Endodermal cell (in vitro differentiated cells): Measurements from ENCODE around the gene GBF1. TPM values are rescaled to one million over a fixed set of nuclear protein-coding genes. Genes with fewer than 3 reads are reported as not detected.

Experiments
- DNase-seq: peaks from one replicate; pipeline ENCODE4 v3.0.0-alpha.2; 2017
- H3K27ac ChIP-seq: 2 replicates; pipeline ENCODE4 v1.5.1; 2013; ENCODE audit warnings: mild to moderate bottlenecking, low read depth, low read length, moderate library complexity
- H3K27me3 ChIP-seq: 2 replicates; pipeline ENCODE4 v1.6.1; 2013; ENCODE audit warnings: mild to moderate bottlenecking, low read length, moderate library complexity; ENCODE audit not compliant: insufficient read depth, control insufficient read depth, poor library complexity, severe bottlenecking
- H3K36me3 ChIP-seq: 2 replicates; pipeline ENCODE4 v1.7.0; 2013; ENCODE audit warnings: mild to moderate bottlenecking, low read length, moderate library complexity; ENCODE audit not compliant: control insufficient read depth, insufficient read depth
- H3K4me1 ChIP-seq: one replicate; pipeline ENCODE4 v1.7.0; 2013; ENCODE audit warnings: low read length; ENCODE audit not compliant: control insufficient read depth, insufficient read depth
- H3K4me3 ChIP-seq: 2 replicates; pipeline ENCODE4 v1.5.1; 2013; ENCODE audit warnings: mild to moderate bottlenecking, low read length, moderate library complexity
- H3K9ac ChIP-seq: 2 replicates; pipeline ENCODE4 v1.6.1; 2013; ENCODE audit warnings: mild to moderate bottlenecking, low read length, moderate library complexity; ENCODE audit not compliant: poor library complexity, severe bottlenecking; ENCODE audit errors: extremely low read depth
- H3K9me3 ChIP-seq: 2 replicates; pipeline ENCODE4 v1.6.1; 2013; ENCODE audit warnings: mild to moderate bottlenecking, low read length, moderate library complexity; ENCODE audit not compliant: control insufficient read depth
- H3K27ac Mint-ChIP-seq: 2 replicates; pipeline ENCODE4 v1.8.0; 2020; ENCODE audit warnings: mixed read lengths
- H3K27me3 Mint-ChIP-seq: 2 replicates; pipeline ENCODE4 v1.8.0; 2021; ENCODE audit warnings: mild to moderate bottlenecking, mixed read lengths; ENCODE audit not compliant: insufficient read depth
- H3K36me3 Mint-ChIP-seq: 2 replicates; pipeline ENCODE4 v1.8.0; 2020; ENCODE audit warnings: low read depth, mixed read lengths
- H3K4me1 Mint-ChIP-seq: 2 replicates; pipeline ENCODE4 v1.8.0; 2020; ENCODE audit warnings: mixed read lengths
- H3K4me3 Mint-ChIP-seq: 2 replicates; pipeline ENCODE4 v1.8.0; 2020; ENCODE audit warnings: mild to moderate bottlenecking, moderate library complexity, mixed read lengths
- H3K9me3 Mint-ChIP-seq: 2 replicates; pipeline ENCODE4 v1.8.0; 2020; ENCODE audit warnings: mild to moderate bottlenecking, mixed read lengths
- CTCF ChIP-seq: fragments of 200-600 bp; sonication (generic); conservative IDR thresholded peaks from 2 replicates; pipeline ENCODE4 v1.5.0; 2021; ENCODE audit warnings: antibody characterized with exemption, mild to moderate bottlenecking
- WGBS, 2 experiments: methylation state at CpG; one replicate each; pipeline versions ENCODE4 v1.1.5 to v1.1.7; 2013; ENCODE audit warnings: missing lambda C conversion rate in 2 of 2, mixed read lengths in 1 of 2; ENCODE audit not compliant: insufficient coverage in 1 of 2, insufficient read length in 1 of 2; 5-methylcytosine and 5-hydroxymethylcytosine counted together
- total RNA-seq, 2 donors: library from RNA; stranded (reverse); fragmentation: NEBNext Ultra II Directional in 1 of 2; extraction: Animal tissue kit (Norgen Biotek cat#: 25700) in 1 of 2; gene quantifications; 2 replicates in 1 of 2; 3 replicates in 1 of 2; pipeline ENCODE4 v1.2.1, GENCODE V29; 2021

Gene GBF1
- total RNA-seq, 2 donors from 2014 or later, result 31.1 to 31.4 TPM

GRCh38 chr10:102341038-102341688 lies 95.8 kb downstream of the GBF1 start:
- Mint-ChIP-seq H3K27me3 (peaks cover 46% of the 10 kb centered on the region), H3K36me3 (peaks cover 15% of the 10 kb centered on the region), H3K4me1 (peaks cover 8% of the 10 kb centered on the region), H3K4me3 (no peak overlapping the region), H3K9me3 (no peaks in the 10 kb centered on the region), H3K27ac (no peak overlapping the region)
- no peak for DNase-seq
- H3K36me3 ChIP-seq, result peaks cover 7% of the 10 kb centered on the region
- no peak overlapping the region for H3K9ac ChIP-seq
- 100% methylated on average over 1 of the region's 2 CpGs; no CpG with 5 or more reads in 1 of the 2 experiments for WGBS, 2 experiments
- no peak overlapping the region for H3K27ac ChIP-seq
- H3K27me3 ChIP-seq, result no peaks in the 10 kb centered on the region
- no peaks in the 10 kb centered on the region for H3K9me3 ChIP-seq
- no peaks in the 10 kb centered on the region for H3K4me1 ChIP-seq
- TF ChIP-seq CTCF, result no peak
- H3K4me3 ChIP-seq, result no peak overlapping the region

DNA sequence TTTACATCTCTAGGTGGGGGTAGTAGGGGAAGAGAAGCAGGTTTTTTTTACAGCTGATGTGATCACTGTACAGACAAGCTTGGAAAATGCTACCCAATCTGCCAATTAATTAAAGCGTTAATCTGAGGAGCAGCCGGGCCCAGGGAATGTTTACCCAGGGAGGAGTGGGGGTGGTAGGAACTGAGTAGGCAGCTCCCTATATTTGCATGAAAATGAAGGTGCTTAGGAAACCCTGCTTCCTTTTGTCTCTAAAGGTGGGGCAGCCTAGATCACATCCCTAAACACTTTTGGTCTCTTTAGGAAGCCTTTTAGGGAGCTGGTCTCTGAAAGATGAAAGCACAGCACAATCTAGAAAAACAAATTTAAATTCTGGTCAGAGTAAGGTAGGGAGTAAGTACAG lies 97.1 kb downstream of the GBF1 start:
- 13 to 17% methylated on average over 1 to 2 of the region's 2 CpGs for WGBS, 2 experiments
- no peak overlapping the region for H3K27ac ChIP-seq
- H3K27me3 Mint-ChIP-seq, result peaks cover 46% of the 10 kb centered on the region

DNA sequence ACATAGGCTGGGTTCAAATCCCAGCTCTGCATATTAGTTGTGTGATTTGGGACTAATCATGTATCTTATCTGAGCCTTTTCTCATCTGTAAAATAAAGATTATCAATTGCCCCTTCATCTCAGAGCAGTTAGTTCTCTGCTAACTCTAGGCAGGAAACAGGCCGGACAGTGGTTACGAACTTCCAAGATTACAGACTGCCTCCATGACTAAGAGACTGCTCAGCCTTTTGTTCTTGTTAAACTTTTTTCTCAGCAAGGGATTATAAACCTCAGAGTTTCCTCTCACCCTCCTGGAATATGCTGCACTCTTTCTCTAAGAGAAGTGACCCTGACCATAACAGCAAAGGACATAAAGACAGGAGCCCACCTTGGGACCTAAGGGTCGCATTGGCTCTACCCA lies 97.6 kb downstream of the GBF1 start:
- no peak overlapping the region for H3K4me3 ChIP-seq

More for the DNA sequence above, 97.1 kb downstream of the GBF1 start:
- Histone ChIP-seq H3K36me3 (peaks cover 7% of the 10 kb centered on the region), H3K4me1 (no peaks in the 10 kb centered on the region), H3K4me3 (no peak overlapping the region), H3K27me3 (no peaks in the 10 kb centered on the region), H3K9me3 (no peaks in the 10 kb centered on the region), H3K9ac (no peak overlapping the region)
- peak overlapping the region; percentile 58 for H3K27ac Mint-ChIP-seq
- no peak for TF ChIP-seq CTCF
- DNase-seq, result peak; percentile 70
- H3K4me1 Mint-ChIP-seq, result peaks cover 8% of the 10 kb centered on the region
- H3K9me3 Mint-ChIP-seq, result no peaks in the 10 kb centered on the region
- peaks cover 16% of the 10 kb centered on the region for H3K36me3 Mint-ChIP-seq
- no peak overlapping the region for H3K4me3 Mint-ChIP-seq

More for the DNA sequence above, 97.6 kb downstream of the GBF1 start:
- H3K36me3 ChIP-seq, result peaks cover 7% of the 10 kb centered on the region
- no peak overlapping the region for H3K4me3 Mint-ChIP-seq
- DNase-seq, result no peak
- no peaks in the 10 kb centered on the region for H3K27me3 ChIP-seq
- no peaks in the 10 kb centered on the region for H3K9me3 Mint-ChIP-seq
- H3K4me1 ChIP-seq, result no peaks in the 10 kb centered on the region
- H3K4me1 Mint-ChIP-seq, result peaks cover 8% of the 10 kb centered on the region
- no peak overlapping the region for H3K9ac ChIP-seq
- no peak overlapping the region for H3K27ac ChIP-seq
- H3K27me3 Mint-ChIP-seq, result peaks cover 46% of the 10 kb centered on the region
- H3K27ac Mint-ChIP-seq, result no peak overlapping the region
- peaks cover 16% of the 10 kb centered on the region for H3K36me3 Mint-ChIP-seq
- no peaks in the 10 kb centered on the region for H3K9me3 ChIP-seq
- WGBS, 2 experiments, result 82 to 86% methylated on average over 2 of the region's 3 CpGs
- TF ChIP-seq CTCF, result no peak
